Body of pancreas (tissue), 4 donors: Measurements from ENCODE around the gene ATP6V1G1. TPM values are rescaled to one million over a fixed set of nuclear protein-coding genes. Genes with fewer than 3 reads are reported as not detected.
A peak's percentile ranks its signal among the peaks of the same experiment; 100 is the strongest.

Experiments
- ATAC-seq: fragments of 150-250 bp; one replicate; pipeline ENCODE4 v1.9.1; 2016
- DNase-seq, 4 donors: peaks; one replicate each; pipeline ENCODE4 v3.0.0-alpha.2; 2019
- H3K27ac ChIP-seq, 4 donors: fragments of 200-600 bp; sonication (generic); 1 replicate in 3 of 4; 2 replicates in 1 of 4; pipeline versions ENCODE4 v1.5.1 to v1.6.1; 2016 to 2019; ENCODE audit warnings: mild to moderate bottlenecking in 1 of 4, mixed read lengths in 1 of 4, moderate library complexity in 1 of 4
- H3K27me3 ChIP-seq, 2 donors: fragments of 200-600 bp; sonication (generic); one replicate each; pipeline ENCODE4 v1.6.0; 2016; ENCODE audit warnings: mild to moderate bottlenecking in 1 of 2
- H3K36me3 ChIP-seq, 2 donors: fragments of 200-600 bp; sonication (generic); replicated peaks in 1 of 2; 2 replicates each; pipeline ENCODE4 v1.5.1; 2016; ENCODE audit warnings: low read depth in 2 of 2; ENCODE audit not compliant: insufficient read depth in 1 of 2
- H3K4me1 ChIP-seq: fragments of 200-600 bp; sonication (generic); one replicate; pipeline ENCODE4 v1.6.0; 2016
- H3K4me3 ChIP-seq, 2 donors: fragments of 200-600 bp; sonication (generic); 1 replicate in 1 of 2; 2 replicates in 1 of 2; pipeline ENCODE4 v1.5.1; 2016 to 2019
- H3K9me3 ChIP-seq, 3 donors: fragments of 200-600 bp; sonication (generic); 1 replicate in 2 of 3; 2 replicates in 1 of 3; pipeline ENCODE4 v1.5.1; 2016
- POLR2A ChIP-seq, 3 donors: fragments of 450-650 bp; IDR thresholded peaks; one replicate each; pipeline ENCODE4 v1.6.1; 2016; ENCODE audit warnings: antibody characterized with exemption in 3 of 3, mild to moderate bottlenecking in 2 of 3
- WGBS, 2 donors: methylation state at CpG; one replicate each; pipeline ENCODE4 v1.1.5; 2017; 5-methylcytosine and 5-hydroxymethylcytosine counted together
- intact Hi-C: fragments of 100-400 bp; cut with DNase I; formaldehyde crosslinking; loops from one replicate; pipeline ENCODE4 v1.15.1; 2023
- total RNA-seq, 2 donors: library from RNA; depleted of rRNA; stranded (reverse); fragments of >200 nt; gene quantifications; one replicate each; pipeline ENCODE4 v1.1.0, GENCODE V29; 2016
- TF ChIP-seq, protein P1 (sequence below), 7 experiments: fragments of 450-650 bp in 4 of 7; fragments of 200-600 bp in 3 of 7; sonication (generic) in 3 of 7; IDR thresholded peaks; one replicate each; pipeline ENCODE4 v1.5.1; 2016 to 2019; ENCODE audit warnings: antibody characterized with exemption in 7 of 7

The ATP6V1G1 gene
- total RNA-seq, 2 donors from 2014 or later: 62.3 to 91.3 TPM

DNA sequence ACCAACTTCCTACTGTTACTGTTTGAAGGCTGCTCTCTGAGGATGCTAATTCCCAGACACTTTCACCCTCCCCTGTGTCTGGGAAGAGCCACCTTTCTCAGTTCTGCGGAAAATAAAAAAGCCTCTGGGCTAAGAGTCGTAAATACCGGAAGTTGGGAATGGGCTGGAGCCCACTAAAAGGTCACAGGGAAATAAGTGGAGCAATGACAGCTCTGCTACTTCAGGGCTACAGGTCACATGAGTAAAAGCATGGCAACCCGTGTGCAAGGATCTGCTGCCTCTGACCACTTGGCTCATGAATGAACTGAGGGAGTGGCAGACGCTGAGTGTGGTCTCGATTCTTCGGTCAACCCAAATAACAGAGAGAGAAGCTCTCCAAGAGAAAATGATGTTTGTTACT lies 25.8 kb upstream of the ATP6V1G1 start:
- Histone ChIP-seq H3K4me3 (no peak overlapping the region), H3K27ac (no peak overlapping the region), H3K27me3 (no peaks in the 10 kb centered on the region), H3K4me1 (no peaks in the 10 kb centered on the region), H3K9me3 (no peaks in the 10 kb centered on the region), H3K36me3 (no peaks in the 10 kb centered on the region)
- DNase-seq (no peak), ATAC-seq (no peak)
- 68 to 79% methylated on average over 7 of the region's 7 CpGs for WGBS, 2 donors
- intact Hi-C loops: no loop called here
- TF ChIP-seq POLR2A (IDR thresholded peaks at IDR 0.05): no peak
- TF ChIP-seq, protein P1, sequence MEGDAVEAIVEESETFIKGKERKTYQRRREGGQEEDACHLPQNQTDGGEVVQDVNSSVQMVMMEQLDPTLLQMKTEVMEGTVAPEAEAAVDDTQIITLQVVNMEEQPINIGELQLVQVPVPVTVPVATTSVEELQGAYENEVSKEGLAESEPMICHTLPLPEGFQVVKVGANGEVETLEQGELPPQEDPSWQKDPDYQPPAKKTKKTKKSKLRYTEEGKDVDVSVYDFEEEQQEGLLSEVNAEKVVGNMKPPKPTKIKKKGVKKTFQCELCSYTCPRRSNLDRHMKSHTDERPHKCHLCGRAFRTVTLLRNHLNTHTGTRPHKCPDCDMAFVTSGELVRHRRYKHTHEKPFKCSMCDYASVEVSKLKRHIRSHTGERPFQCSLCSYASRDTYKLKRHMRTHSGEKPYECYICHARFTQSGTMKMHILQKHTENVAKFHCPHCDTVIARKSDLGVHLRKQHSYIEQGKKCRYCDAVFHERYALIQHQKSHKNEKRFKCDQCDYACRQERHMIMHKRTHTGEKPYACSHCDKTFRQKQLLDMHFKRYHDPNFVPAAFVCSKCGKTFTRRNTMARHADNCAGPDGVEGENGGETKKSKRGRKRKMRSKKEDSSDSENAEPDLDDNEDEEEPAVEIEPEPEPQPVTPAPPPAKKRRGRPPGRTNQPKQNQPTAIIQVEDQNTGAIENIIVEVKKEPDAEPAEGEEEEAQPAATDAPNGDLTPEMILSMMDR (IDR thresholded peaks at IDR 0.05): no peak

DNA sequence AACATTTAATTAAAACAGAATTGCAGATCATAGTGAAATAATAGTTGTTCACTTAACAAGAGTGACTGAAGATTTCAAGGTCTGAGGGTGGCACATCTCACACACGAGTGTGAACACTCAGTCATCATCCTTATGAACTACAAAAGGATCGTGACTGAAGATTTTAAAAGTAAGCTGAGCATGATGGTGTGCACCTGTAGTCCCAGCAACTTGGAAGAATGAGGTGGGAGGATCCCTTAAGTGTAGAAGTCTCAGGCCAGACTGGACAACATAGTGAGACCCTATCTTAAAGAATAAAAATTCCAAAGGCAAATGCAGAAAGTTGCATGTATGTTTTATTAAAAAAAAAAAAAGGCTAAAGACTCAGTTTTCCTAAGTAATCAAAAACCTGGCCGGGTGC lies 22.4 kb upstream of the ATP6V1G1 start:
- DNase-seq (no peak), ATAC-seq (no peak)
- Histone ChIP-seq H3K4me3 (no peak overlapping the region), H3K9me3 (no peaks in the 10 kb centered on the region), H3K27me3 (no peaks in the 10 kb centered on the region), H3K4me1 (no peaks in the 10 kb centered on the region), H3K27ac (no peak overlapping the region), H3K36me3 (no peaks in the 10 kb centered on the region)
- no peak for TF ChIP-seq POLR2A (IDR thresholded peaks at IDR 0.05)
- TF ChIP-seq, protein P1 (IDR thresholded peaks at IDR 0.05): no peak
- intact Hi-C loops: no loop called here
- 72 to 77% methylated on average over 3 of the region's 3 CpGs for WGBS, 2 donors

DNA sequence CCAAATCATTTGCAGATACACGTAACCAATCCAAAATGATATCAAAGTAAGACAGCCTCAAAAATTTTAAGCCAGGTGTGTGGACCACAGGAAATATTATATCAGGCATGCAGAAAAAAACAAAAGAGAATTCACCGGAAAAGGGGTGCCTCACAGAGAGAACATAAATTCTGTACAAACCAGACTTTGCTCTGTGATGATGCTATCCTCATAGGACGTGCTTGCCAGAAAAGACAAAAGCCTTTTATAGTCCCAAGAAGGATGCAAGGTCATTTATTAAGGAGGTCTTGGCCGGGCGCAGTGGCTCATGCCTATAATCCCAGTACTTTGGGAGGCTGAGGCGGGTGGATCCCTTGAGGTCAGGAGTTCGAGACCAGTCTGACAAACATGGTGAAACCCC lies 16.8 kb upstream of the ATP6V1G1 start:
- no peaks in the 10 kb centered on the region for H3K9me3 ChIP-seq
- DNase-seq: no peak
- no peak for TF ChIP-seq POLR2A (IDR thresholded peaks at IDR 0.05)
- TF ChIP-seq, protein P1 (IDR thresholded peaks at IDR 0.05): no peak
- no peak for ATAC-seq
- H3K4me1 ChIP-seq: no peaks in the 10 kb centered on the region
- intact Hi-C loops: no loop called here
- WGBS, 2 donors: 83 to 86% methylated on average over 7 of the region's 7 CpGs
- no peaks in the 10 kb centered on the region for H3K27me3 ChIP-seq
- no peak overlapping the region for H3K27ac ChIP-seq
- H3K36me3 ChIP-seq: no peaks in the 10 kb centered on the region
- no peak overlapping the region for H3K4me3 ChIP-seq

DNA sequence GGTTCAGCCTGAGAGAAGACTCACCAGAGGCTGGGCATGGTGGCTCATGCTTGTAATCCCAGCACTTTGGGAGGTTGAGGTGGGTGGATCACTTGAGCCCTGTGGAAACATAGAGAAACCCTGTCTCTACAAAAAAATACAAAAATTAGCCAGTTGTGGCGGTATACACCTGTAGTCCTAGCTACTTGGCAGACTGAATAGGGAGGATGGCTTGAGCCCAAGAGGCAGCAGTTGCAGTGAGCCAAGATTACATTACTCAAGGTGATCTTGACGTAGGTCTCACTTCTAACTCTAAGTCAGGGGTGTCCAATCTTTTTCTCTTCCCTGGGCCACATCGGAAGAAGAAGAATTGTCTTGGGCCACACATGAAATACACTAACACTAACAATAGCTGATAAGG lies 16.2 kb upstream of the ATP6V1G1 start:
- no peaks in the 10 kb centered on the region for H3K36me3 ChIP-seq
- H3K9me3 ChIP-seq: no peaks in the 10 kb centered on the region
- WGBS, 2 donors: 35 to 42% methylated on average over 3 of the region's 3 CpGs
- peak; percentile 16 to 51 (median 47) for DNase-seq
- no peak overlapping the region for H3K27ac ChIP-seq
- H3K4me1 ChIP-seq: no peaks in the 10 kb centered on the region
- ATAC-seq: no peak
- TF ChIP-seq, protein P1 (IDR thresholded peaks at IDR 0.05): peak in 1 of 7 experiments; percentile 5
- TF ChIP-seq POLR2A (IDR thresholded peaks at IDR 0.05): no peak
- no peaks in the 10 kb centered on the region for H3K27me3 ChIP-seq
- intact Hi-C loops: no loop called here
- no peak overlapping the region for H3K4me3 ChIP-seq

DNA sequence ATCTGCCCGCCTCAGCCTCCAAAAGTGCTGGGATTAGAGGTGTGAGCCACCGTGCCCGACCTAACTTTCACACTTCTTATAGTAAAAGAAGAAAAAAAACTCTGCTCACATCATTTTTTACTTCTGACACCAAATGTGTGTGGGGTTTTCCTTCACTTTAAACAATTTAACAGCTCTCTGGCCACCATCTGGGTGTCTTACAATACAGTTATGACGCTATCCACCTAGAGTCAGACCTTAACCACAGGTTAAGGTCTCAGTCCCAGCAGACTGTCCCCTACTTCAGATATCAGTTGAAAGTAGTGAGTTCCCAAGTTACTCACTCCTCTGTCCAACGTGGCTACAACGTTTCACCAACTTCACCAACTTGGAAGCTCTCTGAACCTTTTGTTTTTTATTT lies 15.4 kb upstream of the ATP6V1G1 start:
- ATAC-seq (no peak), DNase-seq (no peak)
- Histone ChIP-seq H3K9me3 (no peaks in the 10 kb centered on the region), H3K36me3 (no peaks in the 10 kb centered on the region), H3K4me3 (no peak overlapping the region), H3K27me3 (no peaks in the 10 kb centered on the region), H3K27ac (no peak overlapping the region), H3K4me1 (no peaks in the 10 kb centered on the region)
- TF ChIP-seq, protein P1 (IDR thresholded peaks at IDR 0.05): no peak
- TF ChIP-seq POLR2A (IDR thresholded peaks at IDR 0.05): no peak
- intact Hi-C loops: no loop called here
- WGBS, 2 donors: 71 to 80% methylated on average over 6 of the region's 6 CpGs
